Astrocyte (in vitro differentiated cells and primary cell): ENCODE data around the gene ZNF628.

ENCODE experiments used
- EZH2 ChIP-seq: IDR thresholded peaks from 2 replicates; pipeline ENCODE4 v1.6.1; 2012; ENCODE audit warnings: mild to moderate bottlenecking, low read length, inconsistent platforms; ENCODE audit not compliant: insufficient read depth
- TF ChIP-seq, protein P1 (sequence below): IDR thresholded peaks from 2 replicates; pipeline ENCODE4 v1.5.1; 2011; ENCODE audit warnings: low read depth, mild to moderate bottlenecking, inconsistent platforms, low read length, moderate library complexity; ENCODE audit not compliant: insufficient read depth

GRCh38 chr19:55461974-55462626, 14.3 kb upstream of the ZNF628 start:
- TF ChIP-seq, protein P1, sequence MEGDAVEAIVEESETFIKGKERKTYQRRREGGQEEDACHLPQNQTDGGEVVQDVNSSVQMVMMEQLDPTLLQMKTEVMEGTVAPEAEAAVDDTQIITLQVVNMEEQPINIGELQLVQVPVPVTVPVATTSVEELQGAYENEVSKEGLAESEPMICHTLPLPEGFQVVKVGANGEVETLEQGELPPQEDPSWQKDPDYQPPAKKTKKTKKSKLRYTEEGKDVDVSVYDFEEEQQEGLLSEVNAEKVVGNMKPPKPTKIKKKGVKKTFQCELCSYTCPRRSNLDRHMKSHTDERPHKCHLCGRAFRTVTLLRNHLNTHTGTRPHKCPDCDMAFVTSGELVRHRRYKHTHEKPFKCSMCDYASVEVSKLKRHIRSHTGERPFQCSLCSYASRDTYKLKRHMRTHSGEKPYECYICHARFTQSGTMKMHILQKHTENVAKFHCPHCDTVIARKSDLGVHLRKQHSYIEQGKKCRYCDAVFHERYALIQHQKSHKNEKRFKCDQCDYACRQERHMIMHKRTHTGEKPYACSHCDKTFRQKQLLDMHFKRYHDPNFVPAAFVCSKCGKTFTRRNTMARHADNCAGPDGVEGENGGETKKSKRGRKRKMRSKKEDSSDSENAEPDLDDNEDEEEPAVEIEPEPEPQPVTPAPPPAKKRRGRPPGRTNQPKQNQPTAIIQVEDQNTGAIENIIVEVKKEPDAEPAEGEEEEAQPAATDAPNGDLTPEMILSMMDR: no peak
- no peak for TF ChIP-seq EZH2
